ENCODE data around the gene ACAP2. TPM values are rescaled to one million over a fixed set of nuclear protein-coding genes. Genes with fewer than 3 reads are reported as not detected.
A peak's percentile ranks its signal among the peaks of the same experiment; 100 is the strongest.
"Not testable (repeated sequence)": the region's sequence is repeated elsewhere in the genome, so short reads cannot be mapped to it uniquely, and the experiment has no call there.

The ACAP2 gene
- total and polyA plus RNA-seq, 2 experiments from 2014 or later: 45.6 to 104 TPM

- no peak for TF ChIP-seq JUNB (IDR thresholded peaks at IDR 0.05; ENCODE audit: unreplicated experiment)
- TF ChIP-seq CREB1 (CRISPR knock-in tag; IDR thresholded peaks at IDR 0.05; ENCODE audit: low read depth): no peak
- no peak for TF ChIP-seq ZNF114 (CRISPR knock-in tag; IDR thresholded peaks at IDR 0.05)
- no peak for TF ChIP-seq POLR2AphosphoS5 (IDR thresholded peaks at IDR 0.05; ENCODE audit: low read depth)
Measured at GRCh38 chr3:195356151-195357086, 86.4 kb downstream of the ACAP2 start (continued).

DNA sequence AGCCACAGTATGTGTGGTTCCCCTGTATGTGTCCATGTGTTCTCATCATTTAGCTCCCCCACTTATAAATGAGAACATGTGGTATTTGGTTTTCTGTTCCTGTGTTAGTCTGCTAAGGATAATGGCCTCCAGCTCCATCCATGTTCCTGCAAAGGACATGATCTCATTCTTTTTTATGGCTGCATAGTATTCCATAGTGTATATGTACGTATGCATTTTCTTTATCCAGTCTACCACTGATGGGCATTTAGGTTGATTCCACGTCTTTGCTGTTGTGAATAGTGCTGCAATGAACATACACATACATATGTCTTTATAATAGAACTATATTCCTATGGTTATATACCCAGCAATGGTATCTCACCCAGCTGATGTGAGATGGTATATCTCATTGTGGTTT lies 88.8 kb downstream of the ACAP2 start:
- H3K79me2 ChIP-seq (replicated peaks; ENCODE audit: insufficient read depth); H3K4me2 ChIP-seq; H3K9me2 ChIP-seq (ENCODE audit: insufficient read depth); H3F3A ChIP-seq (replicated peaks; ENCODE audit: low read depth); H3K27me3 Mint-ChIP-seq (ENCODE audit: insufficient read depth, low read depth, poor library complexity); H4K20me1 ChIP-seq (replicated peaks; ENCODE audit: insufficient read depth); H3K36me3 ChIP-seq (ENCODE audit: insufficient read depth); H2AFZ ChIP-seq; ATAC-seq; H3K27ac ChIP-seq (ENCODE audit: low read depth); H3K36me3 Mint-ChIP-seq (ENCODE audit: low read depth); DNase-seq (ENCODE audit: low spot score); H3K27me3 ChIP-seq (ENCODE audit: insufficient read depth); H3K4me3 Mint-ChIP-seq; H3K9me3 Mint-ChIP-seq; H3K4me3 ChIP-seq; H3K4me1 ChIP-seq (ENCODE audit: insufficient read depth): not testable (repeated sequence)
- 0 out of 2 replicates have a peak overlapping the region, but pooled peaks have one; percentile 60 for H3K27ac Mint-ChIP-seq
- peaks cover 24% of the 10 kb centered on the region; the same call in 2 of the 3 replicates for H3K4me1 Mint-ChIP-seq

GRCh38 chr3:195352895-195353488 lies 89.8 kb downstream of the ACAP2 start:
- Histone ChIP-seq H3K4me2 (no peak overlapping the region), H2AFZ (no peak overlapping the region), H3K9me2 (ENCODE audit: insufficient read depth) (no peaks in the 10 kb centered on the region), H3F3A (replicated peaks; ENCODE audit: low read depth) (no peaks in the 10 kb centered on the region), H3K36me3 (ENCODE audit: insufficient read depth) (no peaks in the 10 kb centered on the region), H3K4me3 (no peak overlapping the region), H3K27me3 (ENCODE audit: insufficient read depth) (no peaks in the 10 kb centered on the region), H4K20me1 (replicated peaks; ENCODE audit: insufficient read depth) (0 out of 2 replicates have a peak, but pooled peaks cover 4% of the 10 kb centered on the region), H3K4me1 (ENCODE audit: insufficient read depth) (peaks cover 9% of the 10 kb centered on the region; the same call in 1 of the 2 replicates), H3K27ac (ENCODE audit: low read depth) (no peak overlapping the region), H3K79me2 (replicated peaks; ENCODE audit: insufficient read depth) (peaks cover 7% of the 10 kb centered on the region)
- no peak overlapping the region for H3K4me3 Mint-ChIP-seq
- peaks cover 1% of the 10 kb centered on the region for H3K27me3 Mint-ChIP-seq (ENCODE audit: insufficient read depth, low read depth, poor library complexity)
- H3K36me3 Mint-ChIP-seq (ENCODE audit: low read depth): no peaks in the 10 kb centered on the region; the same call in 2 of the 3 replicates
- H3K4me1 Mint-ChIP-seq: peaks cover 24% of the 10 kb centered on the region; the same call in 2 of the 3 replicates
- H3K9me3 Mint-ChIP-seq: no peaks in the 10 kb centered on the region
- peak overlapping the region; percentile 76 for H3K27ac Mint-ChIP-seq
- no peak for ATAC-seq
- peak; percentile 21 for DNase-seq (ENCODE audit: low spot score)
- TF ChIP-seq EZH2phosphoT487 (IDR thresholded peaks at IDR 0.05; ENCODE audit: unreplicated experiment) (no peak), ZNF462 (CRISPR knock-in tag; IDR thresholded peaks at IDR 0.05) (no peak), ZNF114 (CRISPR knock-in tag; IDR thresholded peaks at IDR 0.05) (no peak), CTCF (conservative IDR thresholded peaks at IDR 0.05; ENCODE audit: low read depth in 2 of 2) (no peak), EZH2 (IDR thresholded peaks at IDR 0.05; ENCODE audit: low read depth, unreplicated experiment) (no peak), CREB1 (CRISPR knock-in tag; IDR thresholded peaks at IDR 0.05; ENCODE audit: low read depth) (no peak), JUNB (IDR thresholded peaks at IDR 0.05; ENCODE audit: unreplicated experiment) (no peak), POLR2AphosphoS5 (IDR thresholded peaks at IDR 0.05; ENCODE audit: low read depth) (no peak)
